ENCODE data around the gene CDC42BPG.

GRCh38 chr11:64800303-64801157 is 43.9 kb downstream of the CDC42BPG start:
- TF ChIP-seq STAT6 (CRISPR knock-in tag; conservative IDR thresholded peaks at IDR 0.05; ENCODE audit: low read depth) (no peak), CTCF (IDR thresholded peaks at IDR 0.05) (no peak), ZNF425 (CRISPR knock-in tag; conservative IDR thresholded peaks at IDR 0.05) (no peak)
